K562 (cell line): ENCODE results near the gene AGPAT2. TPM values are rescaled to one million over a fixed set of nuclear protein-coding genes. Genes with fewer than 3 reads are reported as not detected.

Experiments used
- ATAC-seq: fragments of 200-7000 bp; cut with Tn5 transposase; 3 replicates; pipeline ENCODE4 v1.9.1; 2020; ENCODE audit warnings: moderate library complexity
- BruUV-seq: library from RNA; stranded (reverse); fragments of 400-500 nt; replicated peaks from 2 replicates; lab custom pipeline; 2021; lab: Mats Ljungman, UMichigan
- CTCF ChIA-PET: fragments of 300-600 bp; formaldehyde crosslinking; extraction: SDS; loops from one replicate; lab custom pipeline; 2021; ENCODE audit warnings: low intra/inter-chr PET ratio; lab: Yijun Ruan, JAX
- POLR2A ChIA-PET: fragments of 300-600, 350-650 bp; sonication (Branson Sonifier 250); formaldehyde crosslinking; extraction: SDS; loops from one replicate; lab custom pipeline; 2021; ENCODE audit warnings: antibody characterized with exemption, inconsistent platforms; lab: Yijun Ruan, JAX
- DNase-seq, 4 experiments: peaks; one replicate each; pipeline versions ENCODE4 v3.0.0 to v3.0.0-alpha.2; 2011 to 2018; ENCODE audit warnings: low spot score in 3 of 4, mixed read lengths in 3 of 4; ENCODE audit errors: extremely low read depth in 1 of 4
- FAIRE-seq: peaks from 2 replicates; lab custom pipeline; 2011; peaks lifted over from hg19 to GRCh38; lab: Jason Lieb, UNC
- H2AFZ ChIP-seq: 2 replicates; pipeline ENCODE4 v1.6.0; 2011; ENCODE audit warnings: low read depth, low read length, control low read depth, inconsistent platforms
- H3K27ac ChIP-seq: fragments of 200-600 bp; 3 replicates; pipeline ENCODE4 v1.8.0; 2011; ENCODE audit warnings: low read depth, mild to moderate bottlenecking, control low read depth, inconsistent platforms, low read length, moderate library complexity, mixed read lengths; ENCODE audit errors: extremely low read depth
- H3K27me3 ChIP-seq, 2 experiments: fragments of 300-600 bp in 1 of 2; 2 replicates in 1 of 2; 3 replicates in 1 of 2; pipeline versions ENCODE4 v1.6.0 to v1.8.0; 2011; ENCODE audit warnings: inconsistent platforms in 2 of 2, low read length in 2 of 2, mild to moderate bottlenecking in 1 of 2, mixed read lengths in 1 of 2, moderate library complexity in 1 of 2; ENCODE audit not compliant: control insufficient read depth in 2 of 2, insufficient read depth in 2 of 2
- H3K36me3 ChIP-seq: fragments of 300-600 bp; 3 replicates; pipeline ENCODE4 v1.8.0; 2011; ENCODE audit warnings: mild to moderate bottlenecking, low read length, inconsistent platforms; ENCODE audit not compliant: control insufficient read depth, insufficient read depth
- H3K4me1 ChIP-seq, 2 experiments: fragments of 200-600 bp in 1 of 2; replicated peaks in 1 of 2; 2 replicates in 1 of 2; 3 replicates in 1 of 2; pipeline versions ENCODE4 v1.5.1 to v1.8.0; 2011; ENCODE audit warnings: inconsistent platforms in 2 of 2, low read length in 2 of 2, mild to moderate bottlenecking in 1 of 2, mixed read lengths in 1 of 2, moderate library complexity in 1 of 2; ENCODE audit not compliant: control insufficient read depth in 2 of 2, insufficient read depth in 2 of 2
- H3K4me2 ChIP-seq: 2 replicates; pipeline ENCODE4 v1.6.1; 2011; ENCODE audit warnings: low read length, control low read depth, inconsistent platforms, mixed read lengths; ENCODE audit not compliant: insufficient read depth
- H3K4me3 ChIP-seq: fragments of 200-600 bp; sonication (generic), shearing (Covaris generic); 2 replicates; pipeline ENCODE4 v1.5.1; 2016; ENCODE audit warnings: control low read depth, inconsistent platforms
- H3K79me2 ChIP-seq: fragments of 200-600 bp; 3 replicates; pipeline ENCODE4 v1.8.0; 2011; ENCODE audit warnings: low read length, inconsistent platforms; ENCODE audit not compliant: control insufficient read depth, insufficient read depth
- H3K9ac ChIP-seq, 2 experiments: 2 replicates each; pipeline versions ENCODE4 v1.6.0 to v1.6.1; 2011; ENCODE audit warnings: low read depth in 2 of 2, low read length in 2 of 2, control low read depth in 1 of 2, inconsistent platforms in 1 of 2, mild to moderate bottlenecking in 1 of 2, mixed read lengths in 1 of 2; ENCODE audit not compliant: insufficient read depth in 1 of 2
- H3K9me1 ChIP-seq: one replicate; pipeline ENCODE4 v1.6.0; 2011; ENCODE audit warnings: inconsistent platforms, mild to moderate bottlenecking, low read length, moderate library complexity; ENCODE audit not compliant: control insufficient read depth, insufficient read depth
- H3K9me3 ChIP-seq: replicated peaks from 2 replicates; pipeline ENCODE4 v1.5.1; 2011; ENCODE audit warnings: low read depth, low read length, inconsistent platforms; ENCODE audit not compliant: control insufficient read depth, insufficient read depth
- H4K20me1 ChIP-seq: replicated peaks from 2 replicates; pipeline ENCODE4 v1.6.1; 2011; ENCODE audit warnings: low read length, inconsistent platforms, mixed read lengths; ENCODE audit not compliant: control insufficient read depth, insufficient read depth
- JUN ChIP-seq, 2 experiments: sonication (generic) in 1 of 2; formaldehyde crosslinking in 1 of 2; IDR thresholded peaks; 2 replicates each; pipeline versions ENCODE4 v1.6.1 to v1.8.0; 2012 to 2022; ENCODE audit warnings: borderline replicate concordance in 2 of 2, mild to moderate bottlenecking in 2 of 2, improper control_type of control experiment in 1 of 2, low read depth in 1 of 2, low read length in 1 of 2, missing genetic modification reagents in 1 of 2
- RB1 ChIP-seq: fragments of 450-650 bp; IDR thresholded peaks from 2 replicates; pipeline ENCODE4 v1.6.1; 2017; ENCODE audit warnings: low read depth, mild to moderate bottlenecking
- ZNF124 ChIP-seq: sonication (generic); formaldehyde crosslinking; IDR thresholded peaks from 2 replicates; pipeline ENCODE4 v1.8.1; 2022; ENCODE audit warnings: missing genetic modification reagents
- WGBS: fragments of 100-300 bp; shearing (Covaris generic); methylation state at CpG from one replicate; pipeline ENCODE4 v1.1.6; 2016; ENCODE audit warnings: low coverage, mixed read lengths; ENCODE audit not compliant: insufficient coverage; ENCODE audit errors: missing lambda C conversion rate; 5-methylcytosine and 5-hydroxymethylcytosine counted together
- in situ Hi-C: fragments of 300-500 bp; cut with MboI; formaldehyde crosslinking; loops from 4 replicates; pipeline ENCODE4 v1.15.0; 2018; ENCODE audit warnings: inconsistent platforms, mixed read lengths
- intact Hi-C: fragments of 100-400 bp; cut with micrococcal nuclease; formaldehyde crosslinking; loops from 2 replicates; pipeline ENCODE4 v1.14.2; 2022
- polyA plus RNA-seq, 8 experiments: library from polyadenylated mRNA; depleted of rRNA in 4 of 8; stranded (reverse) in 5 of 8; unstranded in 3 of 8; fragments of >200 nt; fragmentation: Nextera tagmentation in 2 of 8; fragmentation: Illumina TruSeq in 1 of 8; extraction: Ambion mirVana in 2 of 8; extraction: Trizol in 1 of 8; gene quantifications; 2 replicates each; pipeline versions ENCODE4 v1.2.1 to v1.2.3, GENCODE V29; 2011 to 2014; ENCODE audit warnings: inconsistent platforms in 1 of 8, missing spikeins in 1 of 8
- total RNA-seq, 7 experiments: library from RNA; depleted of rRNA in 6 of 7; stranded (reverse); fragments of >200 nt in 6 of 7; fragmentation: Illumina TruSeq in 2 of 7; extraction: Trizol in 2 of 7; gene quantifications; 2 replicates each; pipeline versions ENCODE4 v1.2.1 to v1.2.3, GENCODE V29; 2011 to 2021; ENCODE audit warnings: low replicate concordance in 1 of 7

Gene AGPAT2
- total and polyA plus RNA-seq, 9 of the 15 experiments (the other 6 are each of a cell fraction or from before 2014, with no cell fraction given), result 0.13 to 54.5 (median 23.9) TPM

DNA sequence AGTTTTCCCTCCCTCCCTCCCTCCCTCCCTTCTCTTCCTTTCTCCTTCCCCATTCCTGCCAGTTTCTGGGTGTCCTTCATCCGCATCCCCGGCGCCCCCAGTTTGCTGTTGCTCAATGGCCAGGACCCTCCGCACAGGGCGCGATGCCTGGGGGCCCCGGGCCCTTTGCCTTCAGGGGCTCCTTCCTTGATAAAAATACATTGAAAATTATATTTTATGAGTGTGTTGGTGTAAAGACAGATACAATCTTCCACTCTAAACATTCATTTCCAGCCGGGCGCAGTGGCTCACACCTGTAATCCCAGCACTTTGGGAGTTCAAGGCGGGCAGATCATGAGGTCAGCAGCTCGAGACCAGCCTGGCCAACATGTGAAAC lies 7.6 kb upstream of the AGPAT2 start:
- 53% methylated on average over 11 of the region's 11 CpGs for WGBS
- in situ Hi-C loops (no loop called here), intact Hi-C loops (loop anchor here (5.0 kb wide), 2 partner anchors 48 to 208 kb away; no protein-coding TSS in a partner anchor)
- DNase-seq (no peak), ATAC-seq (no peak), FAIRE-seq (no peak)
- Histone ChIP-seq H3K79me2 (no peaks in the 10 kb centered on the region), H2AFZ (no peak overlapping the region), H3K4me1 (peaks cover 9 to 74% of the 10 kb centered on the region in 2 experiments; a peak in 4 of 5 replicates), H3K4me2 (no peak overlapping the region), H3K4me3 (no peak overlapping the region), H3K36me3 (no peaks in the 10 kb centered on the region), H3K27ac (no peak overlapping the region), H3K27me3 (no peaks in the 10 kb centered on the region), H3K9ac (no peak overlapping the region), H3K9me3 (no peaks in the 10 kb centered on the region), H3K9me1 (no peaks in the 10 kb centered on the region), H4K20me1 (no peaks in the 10 kb centered on the region)
- BruUV-seq, result no TSS peak
- ChIA-PET CTCF (interaction anchor here (0.9 to 1.5 kb wide), 2 partner anchors 49 to 206 kb away, joined by 6 to 12 read pairs; no protein-coding TSS in a partner anchor), POLR2A (interaction anchor here (0.7 kb wide), 1 partner anchor 21 kb away, joined by 3 read pairs; no protein-coding TSS in a partner anchor)
- TF ChIP-seq RB1, result no peak
- TF ChIP-seq ZNF124 (CRISPR knock-in tag), result no peak
- no peak for TF ChIP-seq JUN (IDR thresholded peaks at IDR 0.05; ENCODE audit: borderline replicate concordance, low read depth, low read length)
- no peak for TF ChIP-seq JUN (CRISPR knock-in tag; IDR thresholded peaks at IDR 0.05; ENCODE audit: borderline replicate concordance)
